CD14-positive monocyte (primary cell): ENCODE results near the gene KIAA0753. TPM values are rescaled to one million over a fixed set of nuclear protein-coding genes. Genes with fewer than 3 reads are reported as not detected.

Experiments used
- DNase-seq, 3 donors: peaks; one replicate each; pipeline ENCODE4 v3.0.0-alpha.2; 2011 to 2022
- H2AFZ ChIP-seq: 2 replicates; pipeline ENCODE4 v1.6.0; 2012; ENCODE audit warnings: mild to moderate bottlenecking, low read depth, low read length, inconsistent platforms; ENCODE audit not compliant: insufficient read depth, poor library complexity, severe bottlenecking
- H3K27ac ChIP-seq, 2 donors: 1 replicate in 1 of 2; 2 replicates in 1 of 2; pipeline ENCODE4 v1.5.1; 2012 to 2013; ENCODE audit warnings: low read length in 2 of 2, control low read depth in 1 of 2, inconsistent platforms in 1 of 2, low read depth in 1 of 2, mild to moderate bottlenecking in 1 of 2
- H3K27me3 ChIP-seq, 2 donors: one replicate each; pipeline versions ENCODE4 v1.6.0 to v1.6.1; 2011 to 2013; ENCODE audit warnings: low read length in 2 of 2; ENCODE audit not compliant: control insufficient read depth in 2 of 2, insufficient read depth in 2 of 2
- H3K36me3 ChIP-seq, 2 donors: replicated peaks in 1 of 2; 1 replicate in 1 of 2; 2 replicates in 1 of 2; pipeline versions ENCODE4 v1.5.1 to v1.6.1; 2012 to 2013; ENCODE audit warnings: low read length in 2 of 2, control low read depth in 1 of 2, inconsistent platforms in 1 of 2, mild to moderate bottlenecking in 1 of 2; ENCODE audit not compliant: insufficient read depth in 2 of 2, control insufficient read depth in 1 of 2
- H3K4me1 ChIP-seq, 2 donors: 1 replicate in 1 of 2; 2 replicates in 1 of 2; pipeline versions ENCODE4 v1.5.1 to v1.6.1; 2012 to 2013; ENCODE audit warnings: low read length in 2 of 2, control low read depth in 1 of 2, inconsistent platforms in 1 of 2, mild to moderate bottlenecking in 1 of 2, moderate library complexity in 1 of 2; ENCODE audit not compliant: insufficient read depth in 2 of 2, control insufficient read depth in 1 of 2
- H3K4me2 ChIP-seq: replicated peaks from 2 replicates; pipeline ENCODE3; 2012; ENCODE audit warnings: low read length, moderate library complexity, mild to moderate bottlenecking; ENCODE audit not compliant: poor library complexity, severe bottlenecking; ENCODE audit errors: extremely low read depth
- H3K4me3 ChIP-seq, 3 experiments: fragments of 200-600 bp in 1 of 3; sonication (generic) in 1 of 3; replicated peaks in 1 of 3; 1 replicate in 2 of 3; 2 replicates in 1 of 3; pipeline ENCODE4 v1.5.1; 2011 to 2013; ENCODE audit warnings: low read length in 3 of 3, mild to moderate bottlenecking in 3 of 3, control low read depth in 2 of 3, low read depth in 2 of 3, inconsistent platforms in 1 of 3, moderate library complexity in 1 of 3
- H3K79me2 ChIP-seq: 2 replicates; pipeline ENCODE4 v1.6.0; 2012; ENCODE audit warnings: mild to moderate bottlenecking, control low read depth, inconsistent platforms, low read length, moderate library complexity; ENCODE audit not compliant: insufficient read depth
- H3K9ac ChIP-seq: 2 replicates; pipeline ENCODE4 v1.6.0; 2017; ENCODE audit warnings: low read length, mild to moderate bottlenecking; ENCODE audit not compliant: insufficient read depth, poor library complexity, severe bottlenecking
- H3K9me3 ChIP-seq, 2 donors: replicated peaks in 1 of 2; 1 replicate in 1 of 2; 2 replicates in 1 of 2; pipeline versions ENCODE4 v1.5.1 to v1.6.1; 2012 to 2013; ENCODE audit warnings: low read length in 2 of 2, control low read depth in 1 of 2; ENCODE audit not compliant: control insufficient read depth in 1 of 2, insufficient read depth in 1 of 2
- H4K20me1 ChIP-seq: 2 replicates; pipeline ENCODE4 v1.6.0; 2012; ENCODE audit warnings: mild to moderate bottlenecking, low read length, control low read depth, moderate library complexity; ENCODE audit not compliant: insufficient read depth
- H3K27ac Mint-ChIP-seq, 7 donors: one replicate each; pipeline ENCODE4 v1.8.0; 2020; ENCODE audit warnings: mild to moderate bottlenecking in 7 of 7, mixed read lengths in 7 of 7, moderate library complexity in 6 of 7, inconsistent platforms in 2 of 7
- H3K27me3 Mint-ChIP-seq, 3 donors: one replicate each; pipeline ENCODE4 v1.8.0; 2021 to 2022; ENCODE audit warnings: low read depth in 3 of 3, mild to moderate bottlenecking in 3 of 3, mixed read lengths in 3 of 3, moderate library complexity in 3 of 3, inconsistent platforms in 1 of 3
- H3K36me3 Mint-ChIP-seq, 2 donors: one replicate each; pipeline ENCODE4 v1.8.0; 2020; ENCODE audit warnings: mixed read lengths in 2 of 2, inconsistent platforms in 1 of 2, mild to moderate bottlenecking in 1 of 2
- H3K4me1 Mint-ChIP-seq: one replicate; pipeline ENCODE4 v1.8.0; 2020; ENCODE audit warnings: mild to moderate bottlenecking, mixed read lengths
- H3K4me3 Mint-ChIP-seq, 2 donors: one replicate each; pipeline ENCODE4 v1.8.0; 2020; ENCODE audit warnings: mild to moderate bottlenecking in 2 of 2, mixed read lengths in 2 of 2, moderate library complexity in 1 of 2
- H3K9me3 Mint-ChIP-seq, 7 donors: one replicate each; pipeline ENCODE4 v1.8.0; 2020 to 2022; ENCODE audit warnings: mixed read lengths in 7 of 7, mild to moderate bottlenecking in 6 of 7, moderate library complexity in 6 of 7, inconsistent platforms in 2 of 7
- WGBS: methylation state at CpG from one replicate; pipeline ENCODE4 v1.1.5; 2013; ENCODE audit warnings: missing lambda C conversion rate; ENCODE audit not compliant: insufficient coverage; 5-methylcytosine and 5-hydroxymethylcytosine counted together
- intact Hi-C, 2 donors: fragments of 100-400 bp; cut with micrococcal nuclease; formaldehyde crosslinking; loops; one replicate each; pipeline versions ENCODE4 v1.15.0 to v1.15.1; 2023
- polyA plus RNA-seq, 3 donors: library from polyadenylated mRNA; depleted of rRNA in 1 of 3; unstranded in 2 of 3; stranded (reverse) in 1 of 3; fragments of 300-500 nt in 2 of 3; fragments of >200 nt in 1 of 3; fragmentation: Illumina TruSeq in 2 of 3; gene quantifications; 1 replicate in 2 of 3; 2 replicates in 1 of 3; pipeline ENCODE4 v1.2.3, GENCODE V29; 2012 to 2021
- TF ChIP-seq, protein P1 (sequence below): fragments of 200-600 bp; IDR thresholded peaks from one replicate; pipeline ENCODE4 v1.8.0; 2022; ENCODE audit warnings: antibody characterized with exemption, mild to moderate bottlenecking

Gene KIAA0753
- polyA plus RNA-seq, 3 donors, result 1.7 to 6.6 (median 3.5) TPM

DNA sequence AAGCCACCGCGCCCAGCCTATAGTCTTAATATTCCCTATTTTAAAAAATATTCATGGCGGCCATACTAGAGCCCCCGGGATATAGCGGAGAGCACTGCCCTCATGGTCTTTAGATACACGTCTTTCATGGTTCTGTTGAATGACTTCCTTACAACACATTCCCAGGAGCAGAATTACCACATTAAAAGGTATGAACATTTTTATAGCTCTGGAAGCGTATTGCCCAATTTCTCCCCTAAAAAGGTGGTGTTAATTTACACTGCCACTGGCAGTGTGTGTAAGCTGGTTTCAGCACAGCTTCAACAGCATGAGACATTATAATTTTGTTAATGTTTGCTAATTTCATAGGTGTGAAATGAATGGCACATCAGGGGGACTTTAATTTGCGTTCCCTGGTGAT is 30.1 kb upstream of the KIAA0753 start:
- DNase-seq, result no peak
- no peaks in the 10 kb centered on the region for H4K20me1 ChIP-seq
- Mint-ChIP-seq H3K4me1 (peaks cover 2% of the 10 kb centered on the region), H3K9me3 (no peaks in the 10 kb centered on the region), H3K27ac (no peak overlapping the region), H3K36me3 (no peaks in the 10 kb centered on the region), H3K4me3 (no peak overlapping the region), H3K27me3 (peaks cover 23 to 48% (median 47%) of the 10 kb centered on the region in 3 donors)
- H3K36me3 ChIP-seq, result no peaks in the 10 kb centered on the region
- no peak overlapping the region for H3K4me2 ChIP-seq
- H3K27me3 ChIP-seq, result peaks cover 0 to 14% of the 10 kb centered on the region in 2 donors
- TF ChIP-seq, protein P1, sequence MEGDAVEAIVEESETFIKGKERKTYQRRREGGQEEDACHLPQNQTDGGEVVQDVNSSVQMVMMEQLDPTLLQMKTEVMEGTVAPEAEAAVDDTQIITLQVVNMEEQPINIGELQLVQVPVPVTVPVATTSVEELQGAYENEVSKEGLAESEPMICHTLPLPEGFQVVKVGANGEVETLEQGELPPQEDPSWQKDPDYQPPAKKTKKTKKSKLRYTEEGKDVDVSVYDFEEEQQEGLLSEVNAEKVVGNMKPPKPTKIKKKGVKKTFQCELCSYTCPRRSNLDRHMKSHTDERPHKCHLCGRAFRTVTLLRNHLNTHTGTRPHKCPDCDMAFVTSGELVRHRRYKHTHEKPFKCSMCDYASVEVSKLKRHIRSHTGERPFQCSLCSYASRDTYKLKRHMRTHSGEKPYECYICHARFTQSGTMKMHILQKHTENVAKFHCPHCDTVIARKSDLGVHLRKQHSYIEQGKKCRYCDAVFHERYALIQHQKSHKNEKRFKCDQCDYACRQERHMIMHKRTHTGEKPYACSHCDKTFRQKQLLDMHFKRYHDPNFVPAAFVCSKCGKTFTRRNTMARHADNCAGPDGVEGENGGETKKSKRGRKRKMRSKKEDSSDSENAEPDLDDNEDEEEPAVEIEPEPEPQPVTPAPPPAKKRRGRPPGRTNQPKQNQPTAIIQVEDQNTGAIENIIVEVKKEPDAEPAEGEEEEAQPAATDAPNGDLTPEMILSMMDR, result no peak
- no peak overlapping the region for H2AFZ ChIP-seq
- no peaks in the 10 kb centered on the region for H3K79me2 ChIP-seq
- H3K27ac ChIP-seq, result no peak overlapping the region
- H3K4me1 ChIP-seq, result no peaks in the 10 kb centered on the region
- no peaks in the 10 kb centered on the region for H3K9me3 ChIP-seq
- H3K9ac ChIP-seq, result no peak overlapping the region
- WGBS, result 98% methylated on average over 7 of the region's 8 CpGs
- H3K4me3 ChIP-seq, result no peak overlapping the region
- intact Hi-C loops, result no loop called here

DNA sequence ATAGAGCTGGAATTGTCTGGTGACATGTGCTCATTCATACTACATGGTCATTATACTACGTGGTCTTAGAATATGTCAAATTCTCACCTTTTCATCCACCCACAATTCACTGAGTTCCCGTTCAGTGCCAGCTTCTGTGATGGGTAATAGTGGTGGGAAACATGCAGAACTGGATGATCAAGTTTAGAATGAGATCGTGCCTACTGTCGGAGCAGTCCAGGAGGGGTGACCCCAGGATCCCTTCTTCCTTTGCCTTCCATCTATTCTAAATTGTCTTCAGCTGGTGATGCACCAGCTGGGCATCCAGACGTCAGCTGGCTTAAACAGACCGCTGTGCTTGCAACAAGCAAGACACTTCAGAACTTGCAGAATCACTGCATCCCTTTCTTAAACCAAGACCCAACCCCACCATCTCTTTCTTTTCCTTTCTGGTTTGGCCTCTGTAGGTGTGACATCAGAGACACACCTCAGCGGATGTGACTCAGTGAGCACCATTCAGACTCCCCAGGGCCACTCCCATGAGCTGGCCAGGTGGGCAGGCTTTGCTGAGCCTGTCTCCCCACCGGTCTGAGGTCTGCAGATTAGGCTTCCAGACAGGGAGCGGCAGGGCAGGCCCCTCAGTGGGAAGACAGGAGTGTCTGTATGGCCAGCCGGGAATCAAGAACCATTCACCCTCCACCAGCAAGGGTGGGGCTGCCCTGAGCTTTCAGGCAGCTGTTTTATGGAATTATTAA is 29.1 kb upstream of the KIAA0753 start:
- H3K9me3 ChIP-seq, result no peaks in the 10 kb centered on the region
- Mint-ChIP-seq H3K9me3 (no peaks in the 10 kb centered on the region), H3K4me1 (peaks cover 2% of the 10 kb centered on the region), H3K27me3 (peaks cover 23 to 48% (median 48%) of the 10 kb centered on the region in 3 donors), H3K27ac (no peak overlapping the region), H3K36me3 (no peaks in the 10 kb centered on the region), H3K4me3 (no peak overlapping the region)
- TF ChIP-seq, protein P1, result no peak
- 91% methylated on average over 6 of the region's 10 CpGs for WGBS
- H3K27ac ChIP-seq, result no peak overlapping the region
- H3K4me2 ChIP-seq, result no peak overlapping the region
- no peaks in the 10 kb centered on the region for H4K20me1 ChIP-seq
- no peaks in the 10 kb centered on the region for H3K36me3 ChIP-seq
- intact Hi-C loops, result loop anchor here in 1 of 2 donors (10.0 kb wide), 1 partner anchor 325 kb away; the partner anchor contains the start of gene ALOX12
- H3K4me3 ChIP-seq, result no peak overlapping the region
- no peak overlapping the region for H3K9ac ChIP-seq
- peaks cover 0 to 18% of the 10 kb centered on the region in 2 donors for H3K27me3 ChIP-seq
- H2AFZ ChIP-seq, result no peak overlapping the region
- no peaks in the 10 kb centered on the region for H3K4me1 ChIP-seq
- H3K79me2 ChIP-seq, result no peaks in the 10 kb centered on the region
- no peak for DNase-seq
